T-helper 2 cell treated with Interferon-gamma antibody and Interleukin-4, amounts not matched to agents 5 μg/mL and 100 μg/mL, for 36 hours (primary cell): ENCODE measurements around the gene ACSL1.
A peak's percentile ranks its signal among the peaks of the same experiment; 100 is the strongest.
"Not testable (repeated sequence)": the region's sequence is repeated elsewhere in the genome, so short reads cannot be mapped to it uniquely, and the experiment has no call there.

ENCODE experiments used
- DNase-seq: peaks from one replicate; pipeline ENCODE4 v3.0.0; 2021; ENCODE audit warnings: low spot score
- H3K27ac Mint-ChIP-seq: one replicate; pipeline ENCODE4 v1.8.0; 2021; ENCODE audit warnings: mild to moderate bottlenecking, mixed read lengths
- H3K27me3 Mint-ChIP-seq: one replicate; pipeline ENCODE4 v1.8.0; 2021; ENCODE audit warnings: low read depth, mixed read lengths
- H3K36me3 Mint-ChIP-seq: one replicate; pipeline ENCODE4 v1.8.0; 2021; ENCODE audit warnings: low read depth, mixed read lengths
- H3K4me1 Mint-ChIP-seq: one replicate; pipeline ENCODE4 v1.8.0; 2021; ENCODE audit warnings: low read depth, mixed read lengths
- H3K4me3 Mint-ChIP-seq: one replicate; pipeline ENCODE4 v1.8.0; 2022; ENCODE audit warnings: mild to moderate bottlenecking, moderate library complexity, mixed read lengths
- H3K9me3 Mint-ChIP-seq: one replicate; pipeline ENCODE4 v1.8.0; 2021; ENCODE audit warnings: mixed read lengths

Gene ACSL1

DNA sequence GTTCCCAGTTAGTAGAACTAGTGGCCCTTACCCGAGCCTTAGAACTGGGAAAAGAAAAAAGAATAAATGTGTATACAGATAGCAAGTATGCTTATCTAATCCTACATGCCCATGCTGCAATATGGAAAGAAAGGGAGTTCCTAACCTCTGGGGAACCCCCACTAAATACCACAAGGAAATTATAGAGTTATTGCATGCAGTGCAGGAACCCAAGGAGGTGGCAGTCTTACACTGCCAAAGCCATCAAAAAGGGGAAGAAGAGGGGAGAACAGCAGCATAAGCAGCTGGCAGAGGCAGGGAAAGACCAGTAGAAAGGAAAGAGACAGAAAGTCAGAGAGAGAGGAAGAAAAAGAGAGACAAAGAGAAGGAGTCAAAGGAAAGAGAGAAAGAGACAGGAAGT, 86.2 kb downstream of the ACSL1 start:
- not testable (repeated sequence) for H3K36me3 Mint-ChIP-seq, DNase-seq, H3K4me3 Mint-ChIP-seq, H3K27me3 Mint-ChIP-seq, H3K9me3 Mint-ChIP-seq
- Mint-ChIP-seq H3K27ac (peak overlapping the region; percentile 3), H3K4me1 (peaks cover 12% of the 10 kb centered on the region)

DNA sequence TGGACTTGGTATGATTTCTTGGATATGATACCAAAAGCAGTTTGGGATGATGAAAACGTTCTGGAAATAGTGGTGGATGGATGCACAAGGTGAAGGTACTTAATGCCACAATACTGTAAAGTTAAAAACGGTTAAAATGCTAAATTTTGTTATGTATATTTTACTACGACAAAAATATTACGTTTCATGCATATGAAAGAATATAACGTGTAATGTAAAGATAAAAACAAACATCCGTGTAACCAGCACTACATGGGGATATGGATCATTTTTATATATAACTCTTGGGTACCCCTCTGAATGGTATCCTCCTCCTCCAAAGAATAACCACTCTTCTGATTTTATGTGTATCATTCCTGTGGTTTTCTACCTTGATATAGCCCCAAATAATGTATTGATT, 91.0 kb downstream of the ACSL1 start:
- Mint-ChIP-seq H3K4me1 (peaks cover 35% of the 10 kb centered on the region), H3K27ac (peak overlapping the region; percentile 96), H3K9me3 (no peaks in the 10 kb centered on the region), H3K4me3 (peak overlapping the region; percentile 99), H3K36me3 (peaks cover 22% of the 10 kb centered on the region), H3K27me3 (no peaks in the 10 kb centered on the region)
- DNase-seq, result no peak

DNA sequence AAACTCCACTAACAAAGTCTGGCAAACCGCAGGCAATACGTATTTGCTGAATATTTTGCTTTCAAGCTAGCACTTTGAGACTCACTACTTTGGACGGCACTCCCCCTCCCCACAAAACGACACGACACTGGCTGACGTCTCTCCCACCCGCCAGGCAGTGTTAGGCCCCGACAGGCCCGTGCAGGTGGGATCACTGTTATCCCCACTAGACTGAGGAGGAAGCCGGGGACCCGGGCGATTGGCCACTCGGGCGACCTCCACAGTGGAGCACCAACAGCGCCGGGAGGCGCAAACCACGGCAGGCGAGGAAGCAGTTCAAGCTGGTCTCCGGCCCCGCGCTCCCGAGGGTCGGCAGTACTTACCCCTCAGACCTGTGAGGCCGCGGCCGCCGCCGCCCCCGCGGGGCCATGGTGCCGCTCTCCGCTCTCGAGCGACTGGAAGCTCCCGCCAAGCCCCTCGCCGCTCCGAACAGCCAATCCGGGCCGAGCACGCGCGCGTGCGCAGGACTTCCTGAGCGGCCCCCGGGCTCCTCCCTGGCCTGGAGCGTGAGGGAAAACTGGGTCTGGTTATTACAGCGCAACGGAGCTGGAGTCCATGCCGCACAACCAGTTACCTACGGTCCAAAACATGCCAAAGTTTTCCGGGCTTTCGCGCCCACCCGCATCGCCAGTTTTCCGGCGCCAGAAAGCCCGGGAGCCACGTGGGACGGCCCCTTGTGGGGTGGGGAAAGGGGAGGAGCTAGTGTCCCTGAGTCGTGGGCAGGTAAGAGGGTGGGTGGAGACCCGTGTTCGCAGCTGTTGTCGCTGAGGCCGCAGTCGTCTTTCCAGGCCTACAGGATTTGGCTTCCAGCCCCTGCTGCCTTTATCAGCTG, 91.9 kb downstream of the ACSL1 start, which contains the start of gene CENPU:
TSS of gene CENPU (minus strand) at position 443 of the 871 bp plus-strand sequence. CDS start at position 409, 34 bp downstream.
- Mint-ChIP-seq H3K4me1 (peaks cover 37% of the 10 kb centered on the region), H3K27ac (peak within 1 kb of the TSS; percentile 96), H3K4me3 (peak within 1 kb of the TSS; percentile 99), H3K36me3 (peaks cover 26% of the 10 kb centered on the region), H3K9me3 (no peaks in the 10 kb centered on the region), H3K27me3 (no peaks in the 10 kb centered on the region)
- peak; percentile 96 for DNase-seq

DNA sequence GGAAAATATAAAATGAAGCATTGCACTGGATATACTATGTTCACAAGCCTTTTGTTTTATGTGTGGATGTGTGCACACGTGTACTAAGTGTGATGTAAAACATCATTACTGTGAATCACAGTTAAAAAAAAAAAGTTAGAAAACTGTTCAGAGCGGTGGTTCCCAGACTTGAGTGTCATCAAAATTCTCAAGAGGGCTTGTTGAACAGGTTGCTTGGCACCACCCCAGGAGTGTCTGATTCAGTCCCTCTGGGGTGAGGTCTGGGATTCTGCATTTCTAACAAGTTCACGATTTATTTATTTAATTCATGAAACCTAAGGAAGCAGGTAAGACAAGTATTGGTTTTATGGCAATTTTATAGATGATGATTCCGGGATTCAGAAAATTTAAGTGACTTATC, 93.6 kb downstream of the ACSL1 start:
- peak overlapping the region; percentile 99 for H3K4me3 Mint-ChIP-seq
- H3K4me1 Mint-ChIP-seq, result peaks cover 43% of the 10 kb centered on the region
- H3K36me3 Mint-ChIP-seq, result peaks cover 39% of the 10 kb centered on the region
- no peaks in the 10 kb centered on the region for H3K27me3 Mint-ChIP-seq
- H3K27ac Mint-ChIP-seq, result peak overlapping the region; percentile 96
- no peaks in the 10 kb centered on the region for H3K9me3 Mint-ChIP-seq
- no peak for DNase-seq

DNA sequence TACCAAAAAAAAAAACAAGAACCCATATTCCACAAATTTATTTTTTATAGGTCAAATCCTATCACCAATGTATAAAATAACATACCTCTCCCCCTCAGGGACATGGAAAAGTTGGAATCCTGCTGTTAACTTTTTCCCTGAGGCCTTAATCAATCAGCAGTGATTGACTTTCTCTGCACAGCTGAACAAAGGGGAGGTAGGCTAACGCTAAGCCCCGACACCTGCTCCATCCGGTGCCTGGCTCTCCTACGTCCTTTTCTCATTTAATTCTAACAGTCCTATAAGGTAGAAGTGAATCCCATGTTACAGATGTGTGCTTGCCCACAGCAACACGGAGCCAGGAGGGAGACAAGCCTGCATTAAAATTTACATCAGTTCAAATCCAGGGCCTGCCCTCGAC, 94.7 kb downstream of the ACSL1 start:
- Mint-ChIP-seq H3K4me1 (peaks cover 48% of the 10 kb centered on the region), H3K4me3 (peak overlapping the region; percentile 37), H3K27ac (peak overlapping the region; percentile 21), H3K27me3 (no peaks in the 10 kb centered on the region), H3K9me3 (no peaks in the 10 kb centered on the region), H3K36me3 (peaks cover 46% of the 10 kb centered on the region)
- no peak for DNase-seq

DNA sequence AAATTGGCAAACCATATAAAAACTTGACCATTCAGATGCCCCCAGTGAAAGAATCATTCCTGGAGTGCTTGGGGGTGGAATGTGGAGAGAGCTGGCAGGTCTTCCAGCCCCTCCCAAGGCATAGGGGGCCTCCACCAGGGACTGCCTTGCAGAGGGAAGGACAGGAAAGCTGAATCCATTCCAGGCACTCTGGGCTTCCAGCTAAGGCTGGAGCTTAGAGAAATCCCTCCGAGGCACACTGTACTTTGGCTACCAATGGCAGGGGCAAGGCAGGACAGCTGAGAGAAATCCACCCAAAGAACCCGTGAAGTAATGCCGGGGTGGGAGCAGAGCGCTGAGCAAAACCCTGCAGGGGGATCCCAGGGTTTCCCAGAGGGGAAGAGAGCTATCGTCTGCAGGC, 95.8 kb downstream of the ACSL1 start:
- peaks cover 50% of the 10 kb centered on the region for H3K36me3 Mint-ChIP-seq
- no peaks in the 10 kb centered on the region for H3K9me3 Mint-ChIP-seq
- H3K27me3 Mint-ChIP-seq, result no peaks in the 10 kb centered on the region
- no peak overlapping the region for H3K4me3 Mint-ChIP-seq
- peaks cover 49% of the 10 kb centered on the region for H3K4me1 Mint-ChIP-seq
- H3K27ac Mint-ChIP-seq, result no peak overlapping the region
- no peak for DNase-seq

DNA sequence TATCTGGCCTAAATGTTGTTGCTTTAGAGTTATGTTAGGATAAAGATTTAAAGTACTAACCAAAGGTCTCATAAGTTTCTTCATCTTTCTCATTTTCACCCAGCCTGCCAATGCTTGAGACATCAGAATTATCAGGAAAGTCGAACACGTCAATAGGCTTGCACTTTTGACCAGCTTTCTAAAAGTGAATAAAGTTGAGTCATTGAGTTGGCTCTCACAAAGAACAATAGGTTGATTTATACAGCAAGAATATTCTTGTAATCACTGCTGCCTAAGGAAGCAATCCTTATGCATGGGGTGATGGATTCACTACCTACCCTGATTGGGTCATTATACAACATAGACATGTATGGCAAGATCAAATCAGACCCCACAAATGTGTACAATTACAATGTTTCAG, 96.9 kb downstream of the ACSL1 start:
- no peak for DNase-seq
- Mint-ChIP-seq H3K4me1 (peaks cover 46% of the 10 kb centered on the region), H3K4me3 (no peak overlapping the region), H3K27me3 (no peaks in the 10 kb centered on the region), H3K36me3 (peaks cover 55% of the 10 kb centered on the region), H3K9me3 (no peaks in the 10 kb centered on the region), H3K27ac (no peak overlapping the region)

DNA sequence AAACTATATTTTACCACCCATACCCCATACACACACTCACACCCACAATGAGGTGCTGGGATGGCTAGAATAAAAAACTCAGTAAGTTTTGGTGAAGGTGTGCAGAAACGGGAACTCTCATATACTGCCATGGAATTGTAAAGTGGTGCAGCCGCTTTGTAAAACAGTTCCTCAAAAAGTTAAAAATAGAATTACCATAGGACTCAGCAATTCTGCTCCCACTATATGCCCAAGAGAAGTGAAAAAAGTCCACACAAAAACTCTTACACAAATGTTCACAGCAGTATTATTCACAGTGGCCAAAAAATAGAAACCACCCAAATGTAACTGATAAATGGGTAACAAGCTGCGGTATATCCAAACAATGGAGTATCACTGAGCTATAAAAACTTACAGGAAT, 98.3 kb downstream of the ACSL1 start:
- no peaks in the 10 kb centered on the region for H3K9me3 Mint-ChIP-seq
- H3K36me3 Mint-ChIP-seq, result peaks cover 60% of the 10 kb centered on the region
- peak overlapping the region; percentile 16 for H3K27ac Mint-ChIP-seq
- H3K4me1 Mint-ChIP-seq, result peaks cover 48% of the 10 kb centered on the region
- no peak for DNase-seq
- H3K27me3 Mint-ChIP-seq, result no peaks in the 10 kb centered on the region
- no peak overlapping the region for H3K4me3 Mint-ChIP-seq

DNA sequence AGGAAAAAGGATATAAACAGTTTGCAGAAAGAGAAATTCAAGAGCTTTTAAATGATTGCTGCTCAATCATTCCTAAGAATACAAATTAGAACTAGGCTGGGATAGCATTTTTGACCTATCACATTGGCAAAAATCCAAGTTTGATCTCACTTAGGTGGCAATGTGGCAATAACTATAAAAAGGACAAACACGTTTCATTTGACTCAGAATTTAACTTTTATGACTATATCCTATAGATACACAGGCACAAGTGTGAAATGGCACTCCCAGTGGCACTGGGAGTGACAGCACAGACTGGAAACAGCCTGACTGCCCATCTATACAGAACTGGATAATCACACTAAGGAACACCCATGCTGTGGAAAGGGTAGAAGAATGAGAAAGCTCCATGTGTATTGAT, 103.0 kb downstream of the ACSL1 start:
- peaks cover 69% of the 10 kb centered on the region for H3K36me3 Mint-ChIP-seq
- peaks cover 48% of the 10 kb centered on the region for H3K4me1 Mint-ChIP-seq
- no peak for DNase-seq
- H3K27ac Mint-ChIP-seq, result peak overlapping the region; percentile 47
- no peaks in the 10 kb centered on the region for H3K27me3 Mint-ChIP-seq
- no peak overlapping the region for H3K4me3 Mint-ChIP-seq
- H3K9me3 Mint-ChIP-seq, result peaks cover 4% of the 10 kb centered on the region

DNA sequence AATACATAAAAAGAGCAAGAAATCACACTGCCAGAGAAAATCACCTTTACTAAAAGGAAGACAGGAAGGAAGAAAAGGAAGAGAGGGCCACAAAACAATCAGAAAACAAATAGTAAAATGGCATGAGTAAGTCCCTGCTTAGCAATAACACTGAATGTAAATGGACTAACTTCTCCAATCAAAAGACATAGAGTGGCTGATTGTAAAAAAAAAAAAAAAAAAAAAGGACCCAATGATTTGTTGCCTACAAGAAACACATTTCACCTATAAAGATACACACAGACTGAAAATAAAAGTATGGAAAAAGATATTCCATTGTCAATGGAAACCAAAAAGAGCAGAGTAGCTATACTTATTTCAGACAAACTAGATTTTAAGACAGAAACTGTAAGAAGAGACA, 104.5 kb downstream of the ACSL1 start:
- Mint-ChIP-seq H3K9me3 (peaks cover 4% of the 10 kb centered on the region), H3K27me3 (no peaks in the 10 kb centered on the region), H3K4me3 (no peak overlapping the region), H3K36me3 (peaks cover 66% of the 10 kb centered on the region), H3K4me1 (peaks cover 42% of the 10 kb centered on the region), H3K27ac (no peak overlapping the region)
- no peak for DNase-seq

DNA sequence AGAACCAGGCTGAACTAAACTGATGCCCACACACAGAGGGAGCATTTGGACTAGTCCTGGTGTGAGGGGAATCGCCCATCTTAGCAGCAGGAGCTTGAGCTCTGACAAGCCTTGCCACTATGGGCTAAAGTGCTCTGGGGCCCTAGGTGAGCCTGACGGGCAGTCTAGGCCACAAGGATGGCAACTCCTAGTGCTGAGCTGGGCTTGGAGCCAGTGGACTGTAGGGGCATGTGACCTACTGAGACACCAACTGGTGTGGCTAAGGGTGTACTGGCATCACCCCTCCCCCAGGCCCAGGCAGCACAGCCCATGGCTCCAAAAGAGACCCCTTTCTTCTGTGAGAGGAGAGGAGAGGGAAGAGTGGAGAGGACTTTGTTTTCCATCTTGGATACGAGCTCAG, 106.4 kb downstream of the ACSL1 start:
- Mint-ChIP-seq H3K4me3 (no peak overlapping the region), H3K36me3 (peaks cover 68% of the 10 kb centered on the region)

DNA sequence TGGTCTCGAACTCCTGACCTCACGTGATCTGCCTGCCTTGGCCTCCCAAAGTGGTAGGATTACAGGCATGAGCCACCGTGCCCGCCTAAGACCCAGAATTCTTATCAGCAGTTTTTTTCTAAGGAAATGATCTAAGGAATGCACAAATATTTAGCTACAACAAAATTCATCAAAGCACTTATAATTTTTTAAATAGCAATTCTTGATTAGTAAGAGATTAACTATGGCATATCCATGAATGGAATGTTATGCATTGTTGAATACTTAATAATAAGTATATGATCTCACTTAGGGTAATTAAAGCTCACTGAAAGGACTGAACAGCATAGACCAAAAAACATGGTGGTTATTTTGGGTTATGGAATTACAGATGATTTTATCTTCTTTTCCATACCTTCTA, 110.2 kb downstream of the ACSL1 start:
- no peak for DNase-seq
- H3K36me3 Mint-ChIP-seq, result peaks cover 63% of the 10 kb centered on the region
- peaks cover 21% of the 10 kb centered on the region for H3K4me1 Mint-ChIP-seq
- no peaks in the 10 kb centered on the region for H3K27me3 Mint-ChIP-seq
- H3K4me3 Mint-ChIP-seq, result no peak overlapping the region
- H3K27ac Mint-ChIP-seq, result no peak overlapping the region
- no peaks in the 10 kb centered on the region for H3K9me3 Mint-ChIP-seq

More for the DNA sequence above, 106.4 kb downstream of the ACSL1 start:
- Mint-ChIP-seq H3K27ac (no peak overlapping the region), H3K27me3 (no peaks in the 10 kb centered on the region), H3K4me1 (peaks cover 39% of the 10 kb centered on the region), H3K9me3 (peaks cover 4% of the 10 kb centered on the region)
- DNase-seq, result no peak

DNA sequence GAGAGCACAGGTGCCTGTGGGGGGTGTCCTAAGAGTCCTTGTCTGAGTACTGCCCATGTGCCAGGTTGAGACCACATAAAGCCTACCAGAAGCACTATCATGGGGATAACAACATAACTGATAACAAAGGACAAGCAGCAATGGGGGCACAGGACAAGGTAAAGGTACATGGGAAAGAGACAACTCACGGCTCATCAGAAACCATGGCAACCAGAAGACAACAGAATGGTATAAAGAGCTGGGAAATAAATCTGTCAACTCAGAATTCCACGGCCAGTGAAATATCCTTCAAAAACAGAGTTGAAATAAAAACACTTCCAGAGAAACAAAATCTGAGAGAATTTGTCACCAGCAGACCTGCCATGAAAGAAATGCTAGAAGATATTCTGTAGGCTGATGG, 111.9 kb downstream of the ACSL1 start:
- Mint-ChIP-seq H3K4me3 (no peak overlapping the region), H3K36me3 (peaks cover 63% of the 10 kb centered on the region), H3K9me3 (peaks cover under 1% of the 10 kb centered on the region), H3K27ac (peak overlapping the region; percentile 47), H3K27me3 (no peaks in the 10 kb centered on the region), H3K4me1 (peaks cover 14% of the 10 kb centered on the region)
- DNase-seq, result no peak

DNA sequence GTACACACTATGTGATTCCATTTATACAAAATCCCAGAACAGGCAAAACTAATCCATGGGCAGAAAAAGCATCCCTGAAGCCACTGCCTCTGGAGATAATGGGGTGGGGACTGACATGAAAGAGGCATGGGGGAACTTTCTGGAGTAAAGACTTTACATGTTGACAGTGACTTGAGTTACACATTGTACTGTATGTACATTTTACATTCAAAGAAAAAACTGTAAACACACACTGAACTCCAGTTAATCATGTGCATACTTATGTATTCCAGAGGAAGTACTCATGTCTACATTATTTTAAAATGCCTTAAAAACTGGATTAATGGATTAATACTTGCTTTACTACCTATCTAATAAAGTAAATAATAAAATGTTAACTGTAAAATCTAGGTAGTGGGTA, 113.4 kb downstream of the ACSL1 start:
- peaks cover 5% of the 10 kb centered on the region for H3K9me3 Mint-ChIP-seq
- no peak overlapping the region for H3K4me3 Mint-ChIP-seq
- no peak overlapping the region for H3K27ac Mint-ChIP-seq
- H3K4me1 Mint-ChIP-seq, result peaks cover 11% of the 10 kb centered on the region
- DNase-seq, result no peak
- no peaks in the 10 kb centered on the region for H3K27me3 Mint-ChIP-seq
- peaks cover 67% of the 10 kb centered on the region for H3K36me3 Mint-ChIP-seq

DNA sequence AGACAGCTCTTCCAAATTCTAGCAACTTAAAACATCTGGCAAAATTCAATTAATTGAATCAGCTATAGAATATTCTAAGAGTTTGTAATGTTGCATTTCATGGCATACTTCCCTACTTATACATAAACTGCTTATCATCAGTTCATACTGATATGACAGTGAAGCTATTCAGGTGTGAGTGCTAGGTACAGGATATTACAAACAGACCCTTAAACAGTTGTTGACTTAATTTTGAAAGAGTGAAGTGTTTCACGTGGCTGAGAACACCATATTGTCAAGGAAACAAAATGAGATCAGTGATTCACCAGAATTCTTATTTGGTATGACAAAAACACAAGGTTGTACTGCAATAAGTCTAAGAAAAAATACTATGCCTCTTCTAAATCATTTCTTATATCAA, 119.3 kb downstream of the ACSL1 start:
- Mint-ChIP-seq H3K36me3 (peaks cover 71% of the 10 kb centered on the region), H3K9me3 (peaks cover 5% of the 10 kb centered on the region), H3K27ac (peak overlapping the region; percentile 72), H3K27me3 (no peaks in the 10 kb centered on the region), H3K4me3 (peak overlapping the region; percentile 8), H3K4me1 (peaks cover 23% of the 10 kb centered on the region)
- DNase-seq, result no peak
